Prostate gland (tissue), 2 donors: Measurements from ENCODE around the gene UCP1.

Experiments
- CTCF ChIP-seq, 4 experiments: fragments of 200-600 bp in 2 of 4; fragments of 450-650 bp in 2 of 4; sonication (generic) in 2 of 4; IDR thresholded peaks; 1 replicate in 3 of 4; 2 replicates in 1 of 4; pipeline ENCODE4 v1.5.1; 2016 to 2019; ENCODE audit warnings: antibody characterized with exemption in 4 of 4, mild to moderate bottlenecking in 2 of 4, moderate library complexity in 2 of 4
- POLR2AphosphoS5 ChIP-seq: sonication (generic); formaldehyde crosslinking; IDR thresholded peaks from one replicate; pipeline ENCODE4 v1.6.1; 2017; ENCODE audit warnings: antibody characterized with exemption

GRCh38 chr4:140529434-140529833, 39.3 kb downstream of the UCP1 start:
- TF ChIP-seq CTCF (IDR thresholded peaks at IDR 0.05) (no peak), POLR2AphosphoS5 (no peak)
